ENCODE results near the gene ANKS1B.
"Not testable (repeated sequence)": the region's sequence is repeated elsewhere in the genome, so short reads cannot be mapped to it uniquely, and the experiment has no call there.

ANKS1B gene

GRCh38 chr12:99250091-99250490 is 734.6 kb downstream of the ANKS1B start:
- no peak for DNase-seq

GRCh38 chr12:99249543-99249942 is 735.2 kb downstream of the ANKS1B start:
- no peak for DNase-seq

GRCh38 chr12:99237907-99238538 is 746.7 kb downstream of the ANKS1B start:
- not testable (repeated sequence) for DNase-seq

GRCh38 chr12:99235381-99235780 is 749.4 kb downstream of the ANKS1B start:
- no peak for DNase-seq

- DNase-seq = no peak
These were observed 750.0 kb downstream of the ANKS1B start for GRCh38 chr12:99234702-99235101.

GRCh38 chr12:99232324-99232723 is 752.4 kb downstream of the ANKS1B start:
- DNase-seq = no peak

GRCh38 chr12:99231031-99231430 is 753.7 kb downstream of the ANKS1B start:
- no peak for DNase-seq

GRCh38 chr12:99224237-99224636 is 760.5 kb downstream of the ANKS1B start:
- no peak for DNase-seq

- DNase-seq = no peak
These were observed 761.2 kb downstream of the ANKS1B start for GRCh38 chr12:99223579-99223978.

GRCh38 chr12:99213047-99213446 is 771.7 kb downstream of the ANKS1B start:
- no peak for DNase-seq

- DNase-seq = no peak
These were observed 772.5 kb downstream of the ANKS1B start for GRCh38 chr12:99212275-99212674.

- no peak for DNase-seq
These were observed 779.6 kb downstream of the ANKS1B start for GRCh38 chr12:99205111-99205510.

- no peak for DNase-seq
These were observed 782.7 kb downstream of the ANKS1B start for GRCh38 chr12:99201906-99202645.

GRCh38 chr12:99200711-99201384 is 783.9 kb downstream of the ANKS1B start:
- DNase-seq = no peak

GRCh38 chr12:99195474-99195873 is 789.3 kb downstream of the ANKS1B start:
- no peak for DNase-seq

GRCh38 chr12:99192489-99192888 is 792.2 kb downstream of the ANKS1B start:
- no peak for DNase-seq

GRCh38 chr12:99176871-99177270 is 807.9 kb downstream of the ANKS1B start:
- DNase-seq = no peak

GRCh38 chr12:99170461-99170860 is 814.3 kb downstream of the ANKS1B start:
- DNase-seq = no peak

- DNase-seq = no peak
These were observed 814.7 kb downstream of the ANKS1B start for GRCh38 chr12:99170037-99170436.

GRCh38 chr12:99157946-99158345 is 826.8 kb downstream of the ANKS1B start:
- DNase-seq = no peak

GRCh38 chr12:99154983-99155336 is 829.8 kb downstream of the ANKS1B start:
- DNase-seq = no peak

GRCh38 chr12:99154216-99154982 is 830.3 kb downstream of the ANKS1B start:
- no peak for DNase-seq

GRCh38 chr12:99153293-99153692 is 831.4 kb downstream of the ANKS1B start:
- DNase-seq = no peak
